ENCODE data around the gene C20orf96. TPM values are rescaled to one million over a fixed set of nuclear protein-coding genes. Genes with fewer than 3 reads are reported as not detected.

The C20orf96 gene
- total and polyA plus RNA-seq, 2 donors (not counting 1 experiment from before 2014, with no cell fraction given): 4.7 to 7.5 TPM

DNA sequence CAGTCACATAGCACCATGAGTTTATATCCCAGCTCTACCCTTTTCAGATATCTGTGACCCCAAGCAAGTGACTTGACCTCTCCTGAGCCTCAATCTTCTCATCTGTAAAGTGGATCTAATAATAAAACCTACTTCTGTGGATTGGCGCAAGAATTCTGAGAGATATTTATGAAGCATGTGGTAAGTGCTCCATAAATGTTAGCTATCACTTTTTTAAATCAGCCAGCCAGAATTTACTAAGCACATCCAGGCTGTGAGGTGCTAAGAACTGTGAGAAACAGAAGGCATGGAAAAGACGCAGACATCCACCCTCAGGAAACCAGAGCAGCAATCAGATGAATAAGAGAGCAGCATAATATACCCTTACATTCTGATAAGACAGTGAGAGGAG is 862 bp downstream of the C20orf96 start:
- Histone ChIP-seq H3K36me3 (replicated peaks in 1 of 2; ENCODE audit: control extremely low read depth in 1 of 2, control insufficient read depth in 1 of 2, extremely low read depth in 1 of 2, insufficient read depth in 2 of 2, low read length in 1 of 2) (no peaks in the 10 kb centered on the region), H3K4me1 (ENCODE audit: control insufficient read depth in 2 of 2, insufficient read depth in 2 of 2, low read length in 2 of 2) (peaks cover 18 to 22% of the 10 kb centered on the region in 2 donors), H3K9me3 (ENCODE audit: control extremely low read depth in 1 of 3, control insufficient read depth in 2 of 3, insufficient read depth in 1 of 3, low read length in 2 of 3) (no peaks in the 10 kb centered on the region), H3K9ac (ENCODE audit: low read length) (peak overlapping the region; percentile 70), H3K79me2 (ENCODE audit: control insufficient read depth, insufficient read depth, low read length) (peaks cover 17% of the 10 kb centered on the region), H3K4me3 (ENCODE audit: control extremely low read depth in 1 of 5, extremely low read depth in 1 of 5, insufficient read depth in 1 of 5, low read depth in 2 of 5, low read length in 4 of 5) (peak overlapping the region; percentile 48 to 83 (median 69)), H3K27me3 (replicated peaks in 1 of 4; ENCODE audit: control extremely low read depth in 1 of 4, control insufficient read depth in 3 of 4, insufficient read depth in 4 of 4, low read length in 3 of 4) (no peaks in the 10 kb centered on the region), H4K20me1 (ENCODE audit: control insufficient read depth, insufficient read depth, low read length, poor library complexity, severe bottlenecking) (no peaks in the 10 kb centered on the region), H2AFZ (ENCODE audit: insufficient read depth, low read depth, low read length, poor library complexity, severe bottlenecking) (peak overlapping the region; percentile 88), H3K27ac (ENCODE audit: low read length in 2 of 2) (peak overlapping the region in 1 of 2 donors; percentile 57), H3K4me2 (replicated peaks; ENCODE audit: low read depth, low read length, poor library complexity, severe bottlenecking) (peak overlapping the region; percentile 87)
- Mint-ChIP-seq H3K27ac (no peak overlapping the region), H3K4me1 (peaks cover 6% of the 10 kb centered on the region), H3K4me3 (no peak overlapping the region), H3K27me3 (no peaks in the 10 kb centered on the region), H3K9me3 (ENCODE audit: insufficient read depth) (no peaks in the 10 kb centered on the region)
- intact Hi-C loops (cut with micrococcal nuclease): loop anchor here (1.0 kb wide), 6 partner anchors 9 to 58 kb away; partner anchors contain the start of gene NRSN2
- WGBS (ENCODE audit: insufficient coverage): no CpG with 5 or more reads among the region's 2 CpGs
- POLR2A ChIA-PET: no interaction called here
- ATAC-seq (ENCODE audit: low read depth) (no peak), DNase-seq (no peak)
- TF ChIP-seq, protein P1, sequence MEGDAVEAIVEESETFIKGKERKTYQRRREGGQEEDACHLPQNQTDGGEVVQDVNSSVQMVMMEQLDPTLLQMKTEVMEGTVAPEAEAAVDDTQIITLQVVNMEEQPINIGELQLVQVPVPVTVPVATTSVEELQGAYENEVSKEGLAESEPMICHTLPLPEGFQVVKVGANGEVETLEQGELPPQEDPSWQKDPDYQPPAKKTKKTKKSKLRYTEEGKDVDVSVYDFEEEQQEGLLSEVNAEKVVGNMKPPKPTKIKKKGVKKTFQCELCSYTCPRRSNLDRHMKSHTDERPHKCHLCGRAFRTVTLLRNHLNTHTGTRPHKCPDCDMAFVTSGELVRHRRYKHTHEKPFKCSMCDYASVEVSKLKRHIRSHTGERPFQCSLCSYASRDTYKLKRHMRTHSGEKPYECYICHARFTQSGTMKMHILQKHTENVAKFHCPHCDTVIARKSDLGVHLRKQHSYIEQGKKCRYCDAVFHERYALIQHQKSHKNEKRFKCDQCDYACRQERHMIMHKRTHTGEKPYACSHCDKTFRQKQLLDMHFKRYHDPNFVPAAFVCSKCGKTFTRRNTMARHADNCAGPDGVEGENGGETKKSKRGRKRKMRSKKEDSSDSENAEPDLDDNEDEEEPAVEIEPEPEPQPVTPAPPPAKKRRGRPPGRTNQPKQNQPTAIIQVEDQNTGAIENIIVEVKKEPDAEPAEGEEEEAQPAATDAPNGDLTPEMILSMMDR (IDR thresholded peaks at IDR 0.05): no peak
- CTCF ChIA-PET: no interaction called here

DNA sequence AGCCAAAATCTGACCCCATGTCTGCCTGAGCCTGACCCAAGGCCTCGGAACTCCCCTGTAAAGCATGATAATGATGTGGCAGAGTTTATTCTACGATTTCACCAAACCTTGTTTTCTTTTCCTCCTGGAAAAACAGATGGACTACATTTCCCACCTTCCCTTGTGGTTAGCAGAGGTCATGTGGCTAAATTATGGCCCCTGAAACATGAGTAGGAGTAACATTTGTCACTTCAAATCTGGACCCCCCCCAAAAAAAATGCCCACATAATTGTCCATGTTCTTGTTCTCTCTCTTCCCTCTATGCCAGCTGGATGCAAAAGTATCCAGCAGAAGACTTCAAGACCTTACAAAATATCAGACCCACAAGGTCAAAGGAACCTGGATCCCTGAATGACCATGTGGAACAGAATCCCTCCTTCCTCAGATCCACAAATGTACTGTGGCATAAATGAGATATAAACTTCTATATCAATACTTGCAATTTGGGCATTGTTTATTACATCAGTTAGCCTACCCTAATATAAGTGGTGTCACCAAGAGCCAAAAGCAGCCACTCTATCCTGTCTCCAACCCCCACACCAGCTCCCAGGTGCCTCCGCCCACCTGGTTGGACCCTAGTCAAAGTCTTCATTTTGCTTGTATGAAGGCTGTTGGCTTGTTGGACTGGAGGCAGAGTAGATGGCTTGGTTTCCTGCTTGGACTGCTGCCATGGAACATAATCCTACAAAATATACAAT is 1.4 kb downstream of the C20orf96 start:
- no CpG with 5 or more reads among the region's 3 CpGs for WGBS (ENCODE audit: insufficient coverage)
- Histone ChIP-seq H3K4me1 (ENCODE audit: control insufficient read depth in 2 of 2, insufficient read depth in 2 of 2, low read length in 2 of 2) (peaks cover 18 to 22% of the 10 kb centered on the region in 2 donors), H3K27ac (ENCODE audit: low read length in 2 of 2) (no peak overlapping the region), H3K9me3 (ENCODE audit: control extremely low read depth in 1 of 3, control insufficient read depth in 2 of 3, insufficient read depth in 1 of 3, low read length in 2 of 3) (no peaks in the 10 kb centered on the region), H3K4me2 (replicated peaks; ENCODE audit: low read depth, low read length, poor library complexity, severe bottlenecking) (peak overlapping the region; percentile 87), H4K20me1 (ENCODE audit: control insufficient read depth, insufficient read depth, low read length, poor library complexity, severe bottlenecking) (no peaks in the 10 kb centered on the region), H2AFZ (ENCODE audit: insufficient read depth, low read depth, low read length, poor library complexity, severe bottlenecking) (peak overlapping the region; percentile 88), H3K4me3 (ENCODE audit: control extremely low read depth in 1 of 5, extremely low read depth in 1 of 5, insufficient read depth in 1 of 5, low read depth in 2 of 5, low read length in 4 of 5) (no peak overlapping the region), H3K79me2 (ENCODE audit: control insufficient read depth, insufficient read depth, low read length) (peaks cover 12% of the 10 kb centered on the region), H3K27me3 (replicated peaks in 1 of 4; ENCODE audit: control extremely low read depth in 1 of 4, control insufficient read depth in 3 of 4, insufficient read depth in 4 of 4, low read length in 3 of 4) (no peaks in the 10 kb centered on the region), H3K36me3 (replicated peaks in 1 of 2; ENCODE audit: control extremely low read depth in 1 of 2, control insufficient read depth in 1 of 2, extremely low read depth in 1 of 2, insufficient read depth in 2 of 2, low read length in 1 of 2) (no peaks in the 10 kb centered on the region), H3K9ac (ENCODE audit: low read length) (no peak overlapping the region)
- Mint-ChIP-seq H3K27ac (no peak overlapping the region), H3K9me3 (ENCODE audit: insufficient read depth) (no peaks in the 10 kb centered on the region), H3K4me3 (no peak overlapping the region), H3K27me3 (no peaks in the 10 kb centered on the region), H3K4me1 (peaks cover 6% of the 10 kb centered on the region)
- intact Hi-C loops (cut with micrococcal nuclease): no loop called here
- ChIA-PET POLR2A (no interaction called here), CTCF (interaction anchor here (2.2 kb wide), 1 partner anchor 41 kb away, joined by 9 read pairs; no protein-coding TSS in a partner anchor)
- TF ChIP-seq, protein P1 (IDR thresholded peaks at IDR 0.05): no peak
- no peak for TF ChIP-seq EZH2 (IDR thresholded peaks at IDR 0.05; ENCODE audit: borderline replicate concordance, insufficient read depth, low read depth, low read length, poor library complexity, severe bottlenecking)
- DNase-seq (no peak), ATAC-seq (ENCODE audit: low read depth) (no peak)
